Measurements from ENCODE around the gene FHAD1. TPM values are rescaled to one million over a fixed set of nuclear protein-coding genes. Genes with fewer than 3 reads are reported as not detected.
A peak's percentile ranks its signal among the peaks of the same experiment; 100 is the strongest.

FHAD1 gene
- total and polyA plus RNA-seq, 2 of the 13 experiments (the other 11 are each of a cell fraction or from before 2014, with no cell fraction given), result not detected

DNA sequence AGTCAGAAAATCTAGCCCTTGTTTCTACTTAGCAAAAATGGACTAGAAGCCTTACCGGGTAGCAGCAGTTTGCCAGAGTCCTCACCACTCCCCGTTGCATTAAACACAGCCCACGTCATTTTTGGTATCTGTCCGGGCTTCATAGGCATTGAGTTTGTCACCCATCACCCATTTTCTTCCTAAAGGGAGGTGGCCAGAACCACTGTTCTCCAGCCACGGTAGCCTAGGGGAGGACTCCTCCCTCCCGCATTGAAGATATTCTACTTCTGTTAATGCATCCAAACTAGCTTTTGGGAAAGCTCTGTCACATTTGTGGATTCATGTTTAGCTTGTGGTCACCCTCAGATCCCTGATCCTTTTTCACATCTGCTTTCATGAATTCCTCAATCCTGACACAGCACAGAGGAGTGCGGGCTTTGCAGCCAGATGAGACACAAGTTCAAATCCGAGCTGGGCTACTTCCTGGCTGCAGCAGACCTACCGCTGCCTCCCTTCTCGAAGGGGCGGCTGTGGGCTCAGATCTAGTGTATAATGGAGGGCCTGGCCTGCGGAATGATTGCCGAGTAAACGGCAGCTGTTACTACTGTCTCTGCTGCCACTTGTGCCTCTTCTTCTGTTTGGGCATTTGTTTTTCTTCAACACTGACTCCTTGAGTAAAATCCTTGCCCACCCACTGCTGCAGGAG lies 99.5 kb downstream of the FHAD1 start (continued):
- TF ChIP-seq NFIB (CRISPR knock-in tag; IDR thresholded peaks at IDR 0.05; ENCODE audit: borderline replicate concordance) (no peak), KLF12 (CRISPR knock-in tag; IDR thresholded peaks at IDR 0.05; ENCODE audit: borderline replicate concordance) (no peak)

DNA sequence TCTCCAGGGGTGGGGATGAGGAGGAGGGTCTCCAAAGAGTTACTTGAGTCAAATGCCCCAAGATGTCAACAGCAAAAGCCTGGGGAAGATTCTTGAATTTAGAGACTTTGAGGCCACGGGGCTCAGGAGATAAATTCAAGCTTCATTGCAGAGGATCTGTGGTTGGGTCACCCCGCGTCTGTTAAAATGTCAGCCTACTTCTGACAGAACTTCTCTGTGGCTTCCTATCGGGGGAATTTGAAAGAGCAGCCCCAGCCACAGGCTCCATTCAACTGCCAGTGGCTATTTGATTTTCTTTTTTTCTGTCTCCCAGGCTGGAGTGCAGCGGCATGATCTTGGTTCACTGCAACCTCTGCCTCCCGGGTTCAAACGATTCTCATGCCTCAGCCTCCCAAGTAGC lies 100.2 kb downstream of the FHAD1 start:
- no peaks in the 10 kb centered on the region for H3K9me3 ChIP-seq (ENCODE audit: low read length)
- H3K36me3 ChIP-seq (replicated peaks in 1 of 2; ENCODE audit: control insufficient read depth in 1 of 2, insufficient read depth in 2 of 2, low read length in 2 of 2), result no peaks in the 10 kb centered on the region
- no peak overlapping the region for H2AFZ ChIP-seq (ENCODE audit: low read length)
- 59% methylated on average over 5 of the region's 7 CpGs for WGBS (ENCODE audit: low lambda C conversion rate)
- intact Hi-C loops (cut with micrococcal nuclease; ENCODE audit: unreplicated experiment), result no loop called here
- FAIRE-seq, result no peak
- ChIA-PET CTCF (ENCODE audit: low intra/inter-chr PET ratio, low total read pairs) (no interaction called here), POLR2A (no interaction called here)
- no TSS peak for BruUV-seq (replicated peaks)
- DNase-seq (ENCODE audit: low spot score), result no peak
- no peak for ATAC-seq
- H3K4me2 ChIP-seq (ENCODE audit: low read depth, low read length), result no peak overlapping the region
- peaks cover 0 to 19% of the 10 kb centered on the region in 2 experiments; a peak in 4 of 5 replicates for H3K27me3 ChIP-seq (ENCODE audit: control insufficient read depth in 1 of 2, insufficient read depth in 2 of 2, low read length in 2 of 2)
- TF ChIP-seq ZNF501 (CRISPR knock-in tag; IDR thresholded peaks at IDR 0.05), result no peak
- TF ChIP-seq, protein P1, sequence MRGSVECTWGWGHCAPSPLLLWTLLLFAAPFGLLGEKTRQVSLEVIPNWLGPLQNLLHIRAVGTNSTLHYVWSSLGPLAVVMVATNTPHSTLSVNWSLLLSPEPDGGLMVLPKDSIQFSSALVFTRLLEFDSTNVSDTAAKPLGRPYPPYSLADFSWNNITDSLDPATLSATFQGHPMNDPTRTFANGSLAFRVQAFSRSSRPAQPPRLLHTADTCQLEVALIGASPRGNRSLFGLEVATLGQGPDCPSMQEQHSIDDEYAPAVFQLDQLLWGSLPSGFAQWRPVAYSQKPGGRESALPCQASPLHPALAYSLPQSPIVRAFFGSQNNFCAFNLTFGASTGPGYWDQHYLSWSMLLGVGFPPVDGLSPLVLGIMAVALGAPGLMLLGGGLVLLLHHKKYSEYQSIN (CRISPR knock-in tag; IDR thresholded peaks at IDR 0.05; ENCODE audit: borderline replicate concordance), result no peak
- peaks cover 29% of the 10 kb centered on the region for H3K4me1 ChIP-seq (ENCODE audit: insufficient read depth, low read length)
- no peaks in the 10 kb centered on the region for H4K20me1 ChIP-seq (ENCODE audit: insufficient read depth, low read length)
- H3K4me3 ChIP-seq (replicated peaks in 1 of 3; ENCODE audit: insufficient read depth in 1 of 3, low read depth in 2 of 3, low read length in 3 of 3), result no peak overlapping the region
- H3K79me2 ChIP-seq (ENCODE audit: insufficient read depth, low read length), result no peaks in the 10 kb centered on the region
- in situ Hi-C loops (cut with HindIII; ENCODE audit: extremely low pct_ligation_motif_present, low pct_unique_long_range_greater_than_20kb), result no loop called here
- H3K9ac ChIP-seq (ENCODE audit: insufficient read depth, low read depth, low read length), result no peak overlapping the region
- no peak overlapping the region for H3K27ac ChIP-seq (ENCODE audit: extremely low read length, insufficient read depth, low read length)

DNA sequence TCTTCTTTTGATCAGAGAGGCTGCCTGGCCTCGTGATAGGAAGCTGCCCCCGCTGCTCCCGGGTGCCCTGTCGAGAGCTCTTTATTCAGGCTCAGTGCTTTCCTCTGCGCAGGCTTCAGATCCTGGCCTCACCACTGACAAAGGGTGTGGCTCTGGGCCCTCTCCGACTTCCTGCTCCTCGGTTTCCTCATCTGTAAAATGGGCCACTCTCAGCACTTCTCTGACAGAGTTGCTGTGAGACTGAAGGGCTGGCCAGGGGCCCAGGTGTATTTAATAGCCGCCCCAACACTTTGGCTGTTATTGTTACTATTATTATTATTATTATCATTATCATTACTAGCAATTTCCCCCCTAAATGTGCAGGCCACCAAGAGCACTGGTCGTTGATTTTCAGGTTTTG lies 101.6 kb downstream of the FHAD1 start:
- CTCF ChIA-PET (ENCODE audit: low intra/inter-chr PET ratio, low total read pairs), result no interaction called here
- no peak for FAIRE-seq
- H3K4me2 ChIP-seq (ENCODE audit: low read depth, low read length), result no peak overlapping the region
- no peak for ATAC-seq
- H3K36me3 ChIP-seq (replicated peaks in 1 of 2; ENCODE audit: control insufficient read depth in 1 of 2, insufficient read depth in 2 of 2, low read length in 2 of 2), result no peaks in the 10 kb centered on the region
- H3K4me1 ChIP-seq (ENCODE audit: insufficient read depth, low read length), result peaks cover 38% of the 10 kb centered on the region
- no peak overlapping the region for H2AFZ ChIP-seq (ENCODE audit: low read length)
- POLR2A ChIA-PET, result no interaction called here
- no peaks in the 10 kb centered on the region for H4K20me1 ChIP-seq (ENCODE audit: insufficient read depth, low read length)
- no peak for DNase-seq (ENCODE audit: low spot score)
- H3K79me2 ChIP-seq (ENCODE audit: insufficient read depth, low read length), result no peaks in the 10 kb centered on the region
- no peak overlapping the region for H3K4me3 ChIP-seq (replicated peaks in 1 of 3; ENCODE audit: insufficient read depth in 1 of 3, low read depth in 2 of 3, low read length in 3 of 3)
- in situ Hi-C loops (cut with HindIII; ENCODE audit: extremely low pct_ligation_motif_present, low pct_unique_long_range_greater_than_20kb), result no loop called here
- no peaks in the 10 kb centered on the region for H3K9me3 ChIP-seq (ENCODE audit: low read length)
- H3K27ac ChIP-seq (ENCODE audit: extremely low read length, insufficient read depth, low read length), result no peak overlapping the region
- H3K9ac ChIP-seq (ENCODE audit: insufficient read depth, low read depth, low read length), result no peak overlapping the region
- BruUV-seq (replicated peaks), result no TSS peak
- H3K27me3 ChIP-seq (ENCODE audit: control insufficient read depth in 1 of 2, insufficient read depth in 2 of 2, low read length in 2 of 2), result peaks cover 0 to 16% of the 10 kb centered on the region in 2 experiments; a peak in 4 of 5 replicates
- intact Hi-C loops (cut with micrococcal nuclease; ENCODE audit: unreplicated experiment), result no loop called here
- 59% methylated on average over 9 of the region's 9 CpGs for WGBS (ENCODE audit: low lambda C conversion rate)
- TF ChIP-seq ZNF788 (CRISPR knock-in tag; IDR thresholded peaks at IDR 0.05; ENCODE audit: borderline replicate concordance), result no peak
- 0 out of 2 replicates have a peak, but pooled peaks have one; percentile 30 for TF ChIP-seq ZNF629 (CRISPR knock-in tag; conservative IDR thresholded peaks at IDR 0.05)

Measured in HepG2 (cell line).